HepG2 (cell line): Measurements from ENCODE around the gene PXDC1. TPM values are rescaled to one million over a fixed set of nuclear protein-coding genes. Genes with fewer than 3 reads are reported as not detected.

Experiments
- CENPX ChIP-seq: sonication (generic); formaldehyde crosslinking; IDR thresholded peaks from 2 replicates; pipeline ENCODE4 v1.9.0; 2021; ENCODE audit warnings: mild to moderate bottlenecking, missing genetic modification reagents, moderate library complexity
- HIVEP1 ChIP-seq: sonication (generic); formaldehyde crosslinking; IDR thresholded peaks from 2 replicates; pipeline ENCODE4 v1.4.0; 2020; ENCODE audit warnings: mild to moderate bottlenecking, missing genetic modification reagents
- JARID2 ChIP-seq: sonication (generic); formaldehyde crosslinking; IDR thresholded peaks from 2 replicates; pipeline ENCODE4 v1.8.1; 2023; ENCODE audit warnings: missing genetic modification reagents, inconsistent platforms; ENCODE audit not compliant: insufficient replicate concordance
- KDM1A ChIP-seq: IDR thresholded peaks from 2 replicates; pipeline ENCODE4 v1.6.1; 2016; ENCODE audit warnings: missing compliant biosample characterization
- KDM3A ChIP-seq: IDR thresholded peaks from 2 replicates; pipeline ENCODE4 v1.6.1; 2018; ENCODE audit warnings: low read depth, missing compliant biosample characterization
- SAP130 ChIP-seq: IDR thresholded peaks from 2 replicates; pipeline ENCODE4 v1.6.1; 2016; ENCODE audit warnings: low read depth
- TARDBP ChIP-seq: sonication (generic); formaldehyde crosslinking; IDR thresholded peaks from 2 replicates; pipeline ENCODE4 v1.8.0; 2022; ENCODE audit warnings: mild to moderate bottlenecking, missing genetic modification reagents
- THAP8 ChIP-seq: sonication (generic); formaldehyde crosslinking; IDR thresholded peaks from 2 replicates; pipeline ENCODE4 v1.5.1; 2020; ENCODE audit warnings: missing genetic modification reagents, mild to moderate bottlenecking, borderline replicate concordance
- ZBTB1 ChIP-seq: sonication (generic); formaldehyde crosslinking; IDR thresholded peaks from 2 replicates; pipeline ENCODE4 v1.4.0; 2020; ENCODE audit warnings: missing genetic modification reagents, borderline replicate concordance
- ZBTB43 ChIP-seq: sonication (generic); formaldehyde crosslinking; conservative IDR thresholded peaks from 2 replicates; pipeline ENCODE4 v1.4.0; 2020; ENCODE audit warnings: missing genetic modification reagents
- ZFP82 ChIP-seq: sonication (generic); formaldehyde crosslinking; IDR thresholded peaks from 2 replicates; pipeline ENCODE4 v1.5.1; 2020; ENCODE audit warnings: mild to moderate bottlenecking, missing genetic modification reagents, borderline replicate concordance
- ZNF101 ChIP-seq: sonication (generic); formaldehyde crosslinking; IDR thresholded peaks from 2 replicates; pipeline ENCODE4 v1.4.0; 2020; ENCODE audit warnings: mild to moderate bottlenecking, low read depth, missing genetic modification reagents, borderline replicate concordance
- ZNF275 ChIP-seq: sonication (generic); formaldehyde crosslinking; IDR thresholded peaks from 2 replicates; pipeline ENCODE4 v1.8.0; 2022; ENCODE audit warnings: missing genetic modification reagents, mild to moderate bottlenecking, inconsistent platforms, borderline replicate concordance
- ZNF570 ChIP-seq: sonication (generic); formaldehyde crosslinking; IDR thresholded peaks from 2 replicates; pipeline ENCODE4 v1.4.0; 2020; ENCODE audit warnings: mild to moderate bottlenecking, missing genetic modification reagents, borderline replicate concordance
- ZNF713 ChIP-seq: sonication (generic); formaldehyde crosslinking; IDR thresholded peaks from 2 replicates; pipeline ENCODE4 v1.4.0; 2020; ENCODE audit warnings: mild to moderate bottlenecking, missing genetic modification reagents
- ZNF773 ChIP-seq: sonication (generic); formaldehyde crosslinking; IDR thresholded peaks from 2 replicates; pipeline ENCODE4 v1.4.0; 2020; ENCODE audit warnings: missing genetic modification reagents, borderline replicate concordance
- ZNF777 ChIP-seq: sonication (generic); formaldehyde crosslinking; IDR thresholded peaks from 2 replicates; pipeline ENCODE4 v1.4.0; 2020; ENCODE audit warnings: missing genetic modification reagents
- ZNF792 ChIP-seq: IDR thresholded peaks from 2 replicates; pipeline ENCODE4 v1.6.1; 2016
- polyA plus RNA-seq, 8 experiments: library from polyadenylated mRNA; depleted of rRNA in 3 of 8; stranded (reverse) in 7 of 8; unstranded in 1 of 8; fragments of >200 nt; fragmentation: Illumina TruSeq in 4 of 8; extraction: Trizol in 4 of 8; gene quantifications; 2 replicates each; pipeline versions ENCODE4 v1.2.1 to v1.2.3, GENCODE V29; 2011 to 2016; ENCODE audit warnings: low read depth in 4 of 8, missing spikeins in 1 of 8, mixed read lengths in 1 of 8; ENCODE audit not compliant: insufficient read depth in 1 of 8
- total RNA-seq, 5 experiments: library from RNA; depleted of rRNA; stranded (reverse); fragments of >200 nt; fragmentation: Illumina TruSeq; extraction: Trizol; gene quantifications; 2 replicates each; pipeline ENCODE4 v1.2.3, GENCODE V29; 2016; ENCODE audit warnings: low read depth in 1 of 5
- TF ChIP-seq, protein P1 (sequence below): sonication (generic); formaldehyde crosslinking; IDR thresholded peaks from 2 replicates; pipeline ENCODE4 v1.4.0; 2020; ENCODE audit warnings: mild to moderate bottlenecking, missing genetic modification reagents
- TF ChIP-seq, protein P2 (sequence below): sonication (generic); formaldehyde crosslinking; IDR thresholded peaks from 2 replicates; pipeline ENCODE4 v1.4.0; 2020; ENCODE audit warnings: missing genetic modification reagents, mild to moderate bottlenecking, borderline replicate concordance
- TF ChIP-seq, protein P3 (sequence below): conservative IDR thresholded peaks from 2 replicates; pipeline ENCODE4 v1.6.1; 2018; ENCODE audit warnings: missing genetic modification reagents

PXDC1 gene
- total and polyA plus RNA-seq, 2 of the 13 experiments (the other 11 are each of a cell fraction or from before 2014, with no cell fraction given) = 32.4 to 34.7 TPM

GRCh38 chr6:3750317-3751076 lies 1.0 kb downstream of the PXDC1 start (continued):
- TF ChIP-seq, protein P1, sequence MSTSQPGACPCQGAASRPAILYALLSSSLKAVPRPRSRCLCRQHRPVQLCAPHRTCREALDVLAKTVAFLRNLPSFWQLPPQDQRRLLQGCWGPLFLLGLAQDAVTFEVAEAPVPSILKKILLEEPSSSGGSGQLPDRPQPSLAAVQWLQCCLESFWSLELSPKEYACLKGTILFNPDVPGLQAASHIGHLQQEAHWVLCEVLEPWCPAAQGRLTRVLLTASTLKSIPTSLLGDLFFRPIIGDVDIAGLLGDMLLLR = no peak
- TF ChIP-seq ZNF773 (CRISPR knock-in tag) = 0 out of 2 replicates have a peak, but pooled peaks have one; percentile 39
- TF ChIP-seq TARDBP (CRISPR knock-in tag) = peak; percentile 73
- TF ChIP-seq ZFP82 = no peak; the same call in 1 of the 2 replicates
- TF ChIP-seq ZNF570 (CRISPR knock-in tag) = no peak
- TF ChIP-seq KDM3A (CRISPR knock-in tag) = peak; percentile 51; the same call in 1 of the 2 replicates
- no peak; the same call in 1 of the 2 replicates for TF ChIP-seq ZNF777 (CRISPR knock-in tag)
- TF ChIP-seq SAP130 = peak; percentile 94
- TF ChIP-seq ZBTB43 (CRISPR knock-in tag) = peak; percentile 44; the same call in 1 of the 2 replicates
- TF ChIP-seq ZBTB1 (CRISPR knock-in tag) = no peak
- TF ChIP-seq KDM1A (CRISPR knock-in tag) = no peak
- TF ChIP-seq THAP8 (CRISPR knock-in tag) = no peak
- TF ChIP-seq JARID2 = no peak
- TF ChIP-seq, protein P2, sequence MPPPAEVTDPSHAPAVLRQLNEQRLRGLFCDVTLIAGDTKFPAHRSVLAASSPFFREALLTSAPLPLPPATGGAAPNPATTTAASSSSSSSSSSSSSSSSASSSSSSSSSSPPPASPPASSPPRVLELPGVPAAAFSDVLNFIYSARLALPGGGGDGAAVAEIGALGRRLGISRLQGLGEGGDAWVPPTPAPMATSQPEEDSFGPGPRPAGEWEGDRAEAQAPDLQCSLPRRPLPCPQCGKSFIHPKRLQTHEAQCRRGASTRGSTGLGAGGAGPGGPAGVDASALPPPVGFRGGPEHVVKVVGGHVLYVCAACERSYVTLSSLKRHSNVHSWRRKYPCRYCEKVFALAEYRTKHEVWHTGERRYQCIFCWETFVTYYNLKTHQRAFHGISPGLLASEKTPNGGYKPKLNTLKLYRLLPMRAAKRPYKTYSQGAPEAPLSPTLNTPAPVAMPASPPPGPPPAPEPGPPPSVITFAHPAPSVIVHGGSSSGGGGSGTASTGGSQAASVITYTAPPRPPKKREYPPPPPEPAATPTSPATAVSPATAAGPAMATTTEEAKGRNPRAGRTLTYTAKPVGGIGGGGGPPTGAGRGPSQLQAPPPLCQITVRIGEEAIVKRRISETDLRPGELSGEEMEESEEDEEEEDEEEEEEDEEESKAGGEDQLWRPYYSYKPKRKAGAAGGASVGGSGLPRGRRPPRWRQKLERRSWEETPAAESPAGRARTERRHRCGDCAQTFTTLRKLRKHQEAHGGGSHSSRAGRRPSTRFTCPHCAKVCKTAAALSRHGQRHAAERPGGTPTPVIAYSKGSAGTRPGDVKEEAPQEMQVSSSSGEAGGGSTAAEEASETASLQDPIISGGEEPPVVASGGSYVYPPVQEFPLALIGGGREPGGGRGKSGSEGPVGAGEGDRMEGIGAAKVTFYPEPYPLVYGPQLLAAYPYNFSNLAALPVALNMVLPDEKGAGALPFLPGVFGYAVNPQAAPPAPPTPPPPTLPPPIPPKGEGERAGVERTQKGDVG (CRISPR knock-in tag) = no peak
- 0 out of 2 replicates have a peak, but pooled peaks have one; percentile 22 for TF ChIP-seq HIVEP1
- TF ChIP-seq ZNF792 (CRISPR knock-in tag) = 0 out of 2 replicates have a peak, but pooled peaks have one; percentile 21
- TF ChIP-seq ZNF101 (CRISPR knock-in tag) = no peak
- TF ChIP-seq ZNF713 (CRISPR knock-in tag) = no peak
- TF ChIP-seq, protein P3, sequence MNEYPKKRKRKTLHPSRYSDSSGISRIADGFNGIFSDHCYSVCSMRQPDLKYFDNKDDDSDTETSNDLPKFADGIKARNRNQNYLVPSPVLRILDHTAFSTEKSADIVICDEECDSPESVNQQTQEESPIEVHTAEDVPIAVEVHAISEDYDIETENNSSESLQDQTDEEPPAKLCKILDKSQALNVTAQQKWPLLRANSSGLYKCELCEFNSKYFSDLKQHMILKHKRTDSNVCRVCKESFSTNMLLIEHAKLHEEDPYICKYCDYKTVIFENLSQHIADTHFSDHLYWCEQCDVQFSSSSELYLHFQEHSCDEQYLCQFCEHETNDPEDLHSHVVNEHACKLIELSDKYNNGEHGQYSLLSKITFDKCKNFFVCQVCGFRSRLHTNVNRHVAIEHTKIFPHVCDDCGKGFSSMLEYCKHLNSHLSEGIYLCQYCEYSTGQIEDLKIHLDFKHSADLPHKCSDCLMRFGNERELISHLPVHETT (CRISPR knock-in tag) = 0 out of 2 replicates have a peak, but pooled peaks have one; percentile 56
- TF ChIP-seq CENPX (CRISPR knock-in tag) = no peak
- TF ChIP-seq ZNF275 (CRISPR knock-in tag) = no peak
